ENCODE data around the gene RUFY4. TPM values are rescaled to one million over a fixed set of nuclear protein-coding genes. Genes with fewer than 3 reads are reported as not detected.
"Not testable (repeated sequence)": the region's sequence is repeated elsewhere in the genome, so short reads cannot be mapped to it uniquely, and the experiment has no call there.

Gene RUFY4
- total RNA-seq, 2 experiments from 2014 or later, result 0.93 to 1.8 TPM

GRCh38 chr2:218033590-218034496, 35.2 kb upstream of the RUFY4 start:
- ChIA-PET CTCF (interaction anchor here (0.6 to 3.0 kb wide), 12 partner anchors 9 to 270 kb away, joined by 3 to 21 read pairs (median 4); partner anchors contain the start of gene RUFY4), POLR2A (no interaction called here)
- H3K4me1 Mint-ChIP-seq (ENCODE audit: low read depth), result peaks cover 11% of the 10 kb centered on the region
- H3K9me3 Mint-ChIP-seq, result no peaks in the 10 kb centered on the region
- H3K27me3 Mint-ChIP-seq, result no peaks in the 10 kb centered on the region
- DNase-seq, result no peak
- H3K27ac Mint-ChIP-seq, result no peak overlapping the region
- intact Hi-C loops (cut with micrococcal nuclease), result loop anchor here (1.0 to 5.0 kb wide), 2 partner anchors 47 to 244 kb away; no protein-coding TSS in a partner anchor
- no peak overlapping the region for H3K4me3 Mint-ChIP-seq
- no peaks in the 10 kb centered on the region for H3K36me3 Mint-ChIP-seq

GRCh38 chr2:218034497-218035213, 34.4 kb upstream of the RUFY4 start:
- DNase-seq, result peak; percentile 72
- peaks cover 15% of the 10 kb centered on the region for H3K4me1 Mint-ChIP-seq (ENCODE audit: low read depth)
- CTCF ChIA-PET, result interaction anchor here (0.8 to 3.0 kb wide), 7 partner anchors 13 to 271 kb away, joined by 3 to 18 read pairs (median 4); partner anchors contain the start of gene RUFY4
- intact Hi-C loops (cut with micrococcal nuclease), result loop anchor here (1.0 to 5.0 kb wide), 2 partner anchors 47 to 244 kb away; no protein-coding TSS in a partner anchor
- H3K36me3 Mint-ChIP-seq, H3K9me3 Mint-ChIP-seq, POLR2A ChIA-PET, H3K27me3 Mint-ChIP-seq, H3K27ac Mint-ChIP-seq: not testable (repeated sequence)
- H3K4me3 Mint-ChIP-seq, result peak overlapping the region; percentile 49

GRCh38 chr2:218035463-218036100, 33.5 kb upstream of the RUFY4 start:
- DNase-seq, result no peak
- intact Hi-C loops (cut with micrococcal nuclease), result loop anchor here (2.0 kb wide), 1 partner anchor 33 kb away; the partner anchor contains the start of gene RUFY4
- no peak overlapping the region for H3K27ac Mint-ChIP-seq
- no peaks in the 10 kb centered on the region for H3K9me3 Mint-ChIP-seq
- no peak overlapping the region for H3K4me3 Mint-ChIP-seq
- peaks cover 15% of the 10 kb centered on the region for H3K4me1 Mint-ChIP-seq (ENCODE audit: low read depth)
- H3K27me3 Mint-ChIP-seq, result peaks cover 7% of the 10 kb centered on the region
- ChIA-PET CTCF (interaction anchor here (1.1 to 3.0 kb wide), 4 partner anchors 32 to 250 kb away, joined by 4 to 18 read pairs (median 10); partner anchors contain the start of gene RUFY4), POLR2A (no interaction called here)
- no peaks in the 10 kb centered on the region for H3K36me3 Mint-ChIP-seq

- Mint-ChIP-seq H3K4me1 (ENCODE audit: low read depth) (peaks cover 15% of the 10 kb centered on the region), H3K27me3 (peaks cover 7% of the 10 kb centered on the region), H3K27ac (no peak overlapping the region), H3K4me3 (no peak overlapping the region), H3K36me3 (no peaks in the 10 kb centered on the region), H3K9me3 (no peaks in the 10 kb centered on the region)
- intact Hi-C loops (cut with micrococcal nuclease), result loop anchor here (2.0 kb wide), 1 partner anchor 32 kb away; the partner anchor contains the start of gene RUFY4
- ChIA-PET CTCF (interaction anchor here (0.6 to 2.2 kb wide), 7 partner anchors 14 to 250 kb away, joined by 3 to 8 read pairs (median 4); no protein-coding TSS in a partner anchor), POLR2A (no interaction called here)
- no peak for DNase-seq
These were observed 32.7 kb upstream of the RUFY4 start for GRCh38 chr2:218036371-218036770.

GRCh38 chr2:218039171-218039570, 29.9 kb upstream of the RUFY4 start:
- CTCF ChIA-PET, result interaction anchor here (2.5 to 2.8 kb wide), 2 partner anchors 45 to 254 kb away, joined by 6 to 13 read pairs; no protein-coding TSS in a partner anchor
- Mint-ChIP-seq H3K27me3 (peaks cover 7% of the 10 kb centered on the region), H3K4me1 (ENCODE audit: low read depth) (peaks cover 20% of the 10 kb centered on the region), H3K27ac (no peak overlapping the region), H3K4me3 (no peak overlapping the region), H3K9me3 (no peaks in the 10 kb centered on the region), H3K36me3 (peaks cover 2% of the 10 kb centered on the region)
- intact Hi-C loops (cut with micrococcal nuclease), result no loop called here
- POLR2A ChIA-PET, result no interaction called here
- DNase-seq, result no peak

GRCh38 chr2:218040883-218041282, 28.2 kb upstream of the RUFY4 start:
- Mint-ChIP-seq H3K36me3 (peaks cover 2% of the 10 kb centered on the region), H3K9me3 (peaks cover 8% of the 10 kb centered on the region), H3K4me3 (no peak overlapping the region), H3K4me1 (ENCODE audit: low read depth) (peaks cover 16% of the 10 kb centered on the region), H3K27ac (no peak overlapping the region), H3K27me3 (peaks cover 10% of the 10 kb centered on the region)
- POLR2A ChIA-PET, result no interaction called here
- intact Hi-C loops (cut with micrococcal nuclease), result no loop called here
- no peak for DNase-seq
- CTCF ChIA-PET, result interaction anchor here (1.1 to 2.8 kb wide), 5 partner anchors 8 to 1489 kb away, joined by 3 to 13 read pairs (median 6); partner anchors contain the start of gene RUFY4

GRCh38 chr2:218041302-218042168, 27.5 kb upstream of the RUFY4 start:
- Mint-ChIP-seq H3K27ac (peak overlapping the region; percentile 69), H3K4me1 (ENCODE audit: low read depth) (peaks cover 16% of the 10 kb centered on the region), H3K4me3 (no peak overlapping the region), H3K9me3 (peaks cover 8% of the 10 kb centered on the region), H3K36me3 (peaks cover 2% of the 10 kb centered on the region), H3K27me3 (peaks cover 10% of the 10 kb centered on the region)
- POLR2A ChIA-PET, result interaction anchor here (0.6 kb wide), 1 partner anchor 1690 kb away, joined by 3 read pairs; no protein-coding TSS in a partner anchor
- DNase-seq, result no peak
- CTCF ChIA-PET, result interaction anchor here (0.6 to 2.8 kb wide), 10 partner anchors 8 to 1488 kb away, joined by 3 to 13 read pairs (median 4); partner anchors contain the start of gene RUFY4
- intact Hi-C loops (cut with micrococcal nuclease), result no loop called here

GRCh38 chr2:218043100-218043499, 26.0 kb upstream of the RUFY4 start:
- Mint-ChIP-seq H3K27ac (no peak overlapping the region), H3K4me1 (ENCODE audit: low read depth) (peaks cover 13% of the 10 kb centered on the region), H3K36me3 (peaks cover 2% of the 10 kb centered on the region), H3K27me3 (peaks cover 10% of the 10 kb centered on the region), H3K9me3 (peaks cover 8% of the 10 kb centered on the region), H3K4me3 (no peak overlapping the region)
- DNase-seq, result no peak
- ChIA-PET POLR2A (no interaction called here), CTCF (interaction anchor here (1.4 to 1.6 kb wide), 2 partner anchors 25 to 257 kb away, joined by 3 to 7 read pairs; partner anchors contain the start of gene RUFY4)
- intact Hi-C loops (cut with micrococcal nuclease), result no loop called here

GRCh38 chr2:218043701-218044109, 25.3 kb upstream of the RUFY4 start:
- ChIA-PET POLR2A (no interaction called here), CTCF (interaction anchor here (1.4 to 1.6 kb wide), 2 partner anchors 25 to 258 kb away, joined by 3 to 7 read pairs; partner anchors contain the start of gene RUFY4)
- H3K27me3 Mint-ChIP-seq, result peaks cover 10% of the 10 kb centered on the region
- H3K4me1 Mint-ChIP-seq (ENCODE audit: low read depth), result peaks cover 13% of the 10 kb centered on the region
- no peak for DNase-seq
- intact Hi-C loops (cut with micrococcal nuclease), result no loop called here
- H3K4me3 Mint-ChIP-seq, result no peak overlapping the region
- no peak overlapping the region for H3K27ac Mint-ChIP-seq
- peaks cover 2% of the 10 kb centered on the region for H3K36me3 Mint-ChIP-seq
- peaks cover 8% of the 10 kb centered on the region for H3K9me3 Mint-ChIP-seq

GRCh38 chr2:218044599-218044998, 24.5 kb upstream of the RUFY4 start:
- H3K36me3 Mint-ChIP-seq; DNase-seq; POLR2A ChIA-PET; CTCF ChIA-PET; H3K27ac Mint-ChIP-seq; H3K4me1 Mint-ChIP-seq (ENCODE audit: low read depth); H3K4me3 Mint-ChIP-seq; intact Hi-C loops (cut with micrococcal nuclease): not testable (repeated sequence)
- peaks cover 12% of the 10 kb centered on the region for H3K27me3 Mint-ChIP-seq
- peaks cover 14% of the 10 kb centered on the region for H3K9me3 Mint-ChIP-seq

GRCh38 chr2:218046238-218046637, 22.8 kb upstream of the RUFY4 start:
- intact Hi-C loops (cut with micrococcal nuclease), result no loop called here
- Mint-ChIP-seq H3K9me3 (peaks cover 24% of the 10 kb centered on the region), H3K27me3 (peaks cover 15% of the 10 kb centered on the region), H3K36me3 (peaks cover 13% of the 10 kb centered on the region), H3K4me3 (no peak overlapping the region), H3K27ac (no peak overlapping the region), H3K4me1 (ENCODE audit: low read depth) (peaks cover 7% of the 10 kb centered on the region)
- ChIA-PET POLR2A (no interaction called here), CTCF (no interaction called here)
- DNase-seq, result no peak

Measured in activated CD4-positive, alpha-beta memory T cell treated with anti-CD3 and anti-CD28 coated beads for 36 hours (primary cell).